K562 (cell line): ENCODE data around the gene LZTR1. TPM values are rescaled to one million over a fixed set of nuclear protein-coding genes. Genes with fewer than 3 reads are reported as not detected.

Source experiments
- ATAC-seq: fragments of 200-7000 bp; cut with Tn5 transposase; 3 replicates; pipeline ENCODE4 v1.9.1; 2020; ENCODE audit warnings: moderate library complexity
- BruUV-seq: library from RNA; stranded (reverse); fragments of 400-500 nt; replicated peaks from 2 replicates; lab custom pipeline; 2021; lab: Mats Ljungman, UMichigan
- CTCF ChIA-PET: fragments of 300-600 bp; formaldehyde crosslinking; extraction: SDS; loops from one replicate; lab custom pipeline; 2021; ENCODE audit warnings: low intra/inter-chr PET ratio; lab: Yijun Ruan, JAX
- POLR2A ChIA-PET: fragments of 300-600, 350-650 bp; sonication (Branson Sonifier 250); formaldehyde crosslinking; extraction: SDS; loops from one replicate; lab custom pipeline; 2021; ENCODE audit warnings: antibody characterized with exemption, inconsistent platforms; lab: Yijun Ruan, JAX
- DNase-seq, 4 experiments: peaks; one replicate each; pipeline versions ENCODE4 v3.0.0 to v3.0.0-alpha.2; 2011 to 2018; ENCODE audit warnings: low spot score in 3 of 4, mixed read lengths in 3 of 4; ENCODE audit errors: extremely low read depth in 1 of 4
- FAIRE-seq: peaks from 2 replicates; lab custom pipeline; 2011; peaks lifted over from hg19 to GRCh38; lab: Jason Lieb, UNC
- H2AFZ ChIP-seq: 2 replicates; pipeline ENCODE4 v1.6.0; 2011; ENCODE audit warnings: low read depth, low read length, control low read depth, inconsistent platforms
- H3K27ac ChIP-seq: fragments of 200-600 bp; 3 replicates; pipeline ENCODE4 v1.8.0; 2011; ENCODE audit warnings: low read depth, mild to moderate bottlenecking, control low read depth, inconsistent platforms, low read length, moderate library complexity, mixed read lengths; ENCODE audit errors: extremely low read depth
- H3K27me3 ChIP-seq, 2 experiments: fragments of 300-600 bp in 1 of 2; 2 replicates in 1 of 2; 3 replicates in 1 of 2; pipeline versions ENCODE4 v1.6.0 to v1.8.0; 2011; ENCODE audit warnings: inconsistent platforms in 2 of 2, low read length in 2 of 2, mild to moderate bottlenecking in 1 of 2, mixed read lengths in 1 of 2, moderate library complexity in 1 of 2; ENCODE audit not compliant: control insufficient read depth in 2 of 2, insufficient read depth in 2 of 2
- H3K36me3 ChIP-seq: fragments of 300-600 bp; 3 replicates; pipeline ENCODE4 v1.8.0; 2011; ENCODE audit warnings: mild to moderate bottlenecking, low read length, inconsistent platforms; ENCODE audit not compliant: control insufficient read depth, insufficient read depth
- H3K4me1 ChIP-seq, 2 experiments: fragments of 200-600 bp in 1 of 2; replicated peaks in 1 of 2; 2 replicates in 1 of 2; 3 replicates in 1 of 2; pipeline versions ENCODE4 v1.5.1 to v1.8.0; 2011; ENCODE audit warnings: inconsistent platforms in 2 of 2, low read length in 2 of 2, mild to moderate bottlenecking in 1 of 2, mixed read lengths in 1 of 2, moderate library complexity in 1 of 2; ENCODE audit not compliant: control insufficient read depth in 2 of 2, insufficient read depth in 2 of 2
- H3K4me2 ChIP-seq: 2 replicates; pipeline ENCODE4 v1.6.1; 2011; ENCODE audit warnings: low read length, control low read depth, inconsistent platforms, mixed read lengths; ENCODE audit not compliant: insufficient read depth
- H3K4me3 ChIP-seq: fragments of 200-600 bp; sonication (generic), shearing (Covaris generic); 2 replicates; pipeline ENCODE4 v1.5.1; 2016; ENCODE audit warnings: control low read depth, inconsistent platforms
- H3K79me2 ChIP-seq: fragments of 200-600 bp; 3 replicates; pipeline ENCODE4 v1.8.0; 2011; ENCODE audit warnings: low read length, inconsistent platforms; ENCODE audit not compliant: control insufficient read depth, insufficient read depth
- H3K9ac ChIP-seq, 2 experiments: 2 replicates each; pipeline versions ENCODE4 v1.6.0 to v1.6.1; 2011; ENCODE audit warnings: low read depth in 2 of 2, low read length in 2 of 2, control low read depth in 1 of 2, inconsistent platforms in 1 of 2, mild to moderate bottlenecking in 1 of 2, mixed read lengths in 1 of 2; ENCODE audit not compliant: insufficient read depth in 1 of 2
- H3K9me1 ChIP-seq: one replicate; pipeline ENCODE4 v1.6.0; 2011; ENCODE audit warnings: inconsistent platforms, mild to moderate bottlenecking, low read length, moderate library complexity; ENCODE audit not compliant: control insufficient read depth, insufficient read depth
- H3K9me3 ChIP-seq: replicated peaks from 2 replicates; pipeline ENCODE4 v1.5.1; 2011; ENCODE audit warnings: low read depth, low read length, inconsistent platforms; ENCODE audit not compliant: control insufficient read depth, insufficient read depth
- H4K20me1 ChIP-seq: replicated peaks from 2 replicates; pipeline ENCODE4 v1.6.1; 2011; ENCODE audit warnings: low read length, inconsistent platforms, mixed read lengths; ENCODE audit not compliant: control insufficient read depth, insufficient read depth
- DNMT1 ChIP-seq: fragments of 450-650 bp; IDR thresholded peaks from 2 replicates; pipeline ENCODE4 v1.6.1; 2016; ENCODE audit warnings: antibody characterized with exemption, mild to moderate bottlenecking
- ESRRA ChIP-seq: fragments of 450-650 bp; IDR thresholded peaks from 2 replicates; pipeline ENCODE4 v1.6.1; 2014; ENCODE audit warnings: low read depth, mild to moderate bottlenecking, moderate library complexity, borderline replicate concordance
- ETV5 ChIP-seq: sonication (generic); formaldehyde crosslinking; IDR thresholded peaks from 2 replicates; pipeline ENCODE4 v1.4.0; 2020; ENCODE audit warnings: low read depth, mild to moderate bottlenecking, missing genetic modification reagents
- HDAC6 ChIP-seq: IDR thresholded peaks from 2 replicates; pipeline ENCODE4 v1.6.1; 2012; ENCODE audit warnings: low read depth, mild to moderate bottlenecking, control low read depth, inconsistent platforms, low read length, moderate library complexity
- MECOM ChIP-seq: fragments of 250-450 bp; sonication (Bioruptor Pico); IDR thresholded peaks from 2 replicates; pipeline ENCODE4 v1.8.0; 2022; ENCODE audit warnings: inconsistent platforms
- NFXL1 ChIP-seq: fragments of 450-650 bp; formaldehyde crosslinking; IDR thresholded peaks from 2 replicates; pipeline ENCODE4 v1.4.0; 2021; ENCODE audit warnings: mild to moderate bottlenecking
- SIN3B ChIP-seq: fragments of 450-650 bp; IDR thresholded peaks from 2 replicates; pipeline ENCODE4 v1.6.1; 2017; ENCODE audit warnings: low read depth, mild to moderate bottlenecking, moderate library complexity
- SREBF1 ChIP-seq: fragments of 150-350 bp; IDR thresholded peaks from 2 replicates; pipeline ENCODE4 v1.6.1; 2014; ENCODE audit warnings: antibody characterized with exemption, low read depth, low read length, borderline replicate concordance
- SRSF9 ChIP-seq: fragments of 200-400 bp; formaldehyde crosslinking; IDR thresholded peaks from 2 replicates; pipeline ENCODE4 v1.6.1; 2017; ENCODE audit warnings: low read depth, low read length, borderline replicate concordance
- ZNF740 ChIP-seq, 3 experiments: fragments of 200-800 bp in 1 of 3; sonication (Bioruptor generic) in 1 of 3; sonication (generic) in 1 of 3; formaldehyde crosslinking in 1 of 3; IDR thresholded peaks; 2 replicates each; pipeline versions ENCODE4 v1.6.1 to v1.8.0; 2016 to 2022; ENCODE audit warnings: mild to moderate bottlenecking in 2 of 3, missing compliant biosample characterization in 2 of 3, missing genetic modification characterization in 2 of 3, missing genetic modification reagents in 1 of 3
- WGBS: fragments of 100-300 bp; shearing (Covaris generic); methylation state at CpG from one replicate; pipeline ENCODE4 v1.1.6; 2016; ENCODE audit warnings: low coverage, mixed read lengths; ENCODE audit not compliant: insufficient coverage; ENCODE audit errors: missing lambda C conversion rate; 5-methylcytosine and 5-hydroxymethylcytosine counted together
- in situ Hi-C: fragments of 300-500 bp; cut with MboI; formaldehyde crosslinking; loops from 4 replicates; pipeline ENCODE4 v1.15.0; 2018; ENCODE audit warnings: inconsistent platforms, mixed read lengths
- intact Hi-C: fragments of 100-400 bp; cut with micrococcal nuclease; formaldehyde crosslinking; loops from 2 replicates; pipeline ENCODE4 v1.14.2; 2022
- polyA plus RNA-seq, 8 experiments: library from polyadenylated mRNA; depleted of rRNA in 4 of 8; stranded (reverse) in 5 of 8; unstranded in 3 of 8; fragments of >200 nt; fragmentation: Nextera tagmentation in 2 of 8; fragmentation: Illumina TruSeq in 1 of 8; extraction: Ambion mirVana in 2 of 8; extraction: Trizol in 1 of 8; gene quantifications; 2 replicates each; pipeline versions ENCODE4 v1.2.1 to v1.2.3, GENCODE V29; 2011 to 2014; ENCODE audit warnings: inconsistent platforms in 1 of 8, missing spikeins in 1 of 8
- total RNA-seq, 7 experiments: library from RNA; depleted of rRNA in 6 of 7; stranded (reverse); fragments of >200 nt in 6 of 7; fragmentation: Illumina TruSeq in 2 of 7; extraction: Trizol in 2 of 7; gene quantifications; 2 replicates each; pipeline versions ENCODE4 v1.2.1 to v1.2.3, GENCODE V29; 2011 to 2021; ENCODE audit warnings: low replicate concordance in 1 of 7
- TF ChIP-seq, protein P1 (sequence below): sonication (generic); formaldehyde crosslinking; IDR thresholded peaks from 2 replicates; pipeline ENCODE4 v1.8.1; 2023; ENCODE audit warnings: missing genetic modification reagents, mild to moderate bottlenecking, borderline replicate concordance
- TF ChIP-seq, protein P2 (sequence below): sonication (generic); formaldehyde crosslinking; IDR thresholded peaks from 2 replicates; pipeline ENCODE4 v1.8.1; 2023; ENCODE audit warnings: mild to moderate bottlenecking, missing genetic modification reagents, moderate library complexity

The LZTR1 gene
- total and polyA plus RNA-seq, 9 of the 15 experiments (the other 6 are each of a cell fraction or from before 2014, with no cell fraction given): 2.2 to 135 (median 63.0) TPM

GRCh38 chr22:20952544-20953341 is 29.4 kb upstream of the LZTR1 start:
- no peak overlapping the region for H3K4me2 ChIP-seq
- peaks cover 71% of the 10 kb centered on the region for H4K20me1 ChIP-seq
- WGBS: 92% methylated on average over 13 of the region's 13 CpGs
- H3K9ac ChIP-seq: peak overlapping the region in 1 of 2 experiments; percentile 10; a peak in 1 of 4 replicates
- in situ Hi-C loops: loop anchor here (25.0 kb wide), 1 partner anchor 185 kb away; no protein-coding TSS in a partner anchor
- DNase-seq (no peak), FAIRE-seq (no peak), ATAC-seq (peak; percentile 2; the same call in 1 of the 3 replicates)
- POLR2A ChIA-PET: interaction anchor here (0.5 to 64.4 kb wide), 12 partner anchors 8 to 149 kb away, joined by 3 to 1556 read pairs (median 15); partner anchors contain the start of genes AIFM3, CRKL and LZTR1
- CTCF ChIA-PET: no interaction called here
- peaks cover 0 to 25% of the 10 kb centered on the region in 2 experiments; a peak in 2 of 5 replicates for H3K4me1 ChIP-seq
- peaks cover 4% of the 10 kb centered on the region for H3K9me1 ChIP-seq
- intact Hi-C loops: no loop called here
- no peaks in the 10 kb centered on the region for H3K27me3 ChIP-seq
- peaks cover 67% of the 10 kb centered on the region for H3K36me3 ChIP-seq
- H3K4me3 ChIP-seq: no peak overlapping the region
- no peak overlapping the region for H2AFZ ChIP-seq
- no peak overlapping the region; the same call in 2 of the 3 replicates for H3K27ac ChIP-seq
- H3K9me3 ChIP-seq: no peaks in the 10 kb centered on the region
- peaks cover 55% of the 10 kb centered on the region for H3K79me2 ChIP-seq
- BruUV-seq: TSS peak; percentile 29
- TF ChIP-seq ESRRA: no peak
- 0 out of 2 replicates have a peak, but pooled peaks have one; percentile 18 for TF ChIP-seq DNMT1
- peak; percentile 32; the same call in 1 of the 2 replicates for TF ChIP-seq ZNF740 (CRISPR knock-in tag; IDR thresholded peaks at IDR 0.05)
- TF ChIP-seq ZNF740 (tag; IDR thresholded peaks at IDR 0.05): no peak
- TF ChIP-seq SIN3B: 0 out of 2 replicates have a peak, but pooled peaks have one; percentile 6
- 0 out of 2 replicates have a peak, but pooled peaks have one; percentile 19 for TF ChIP-seq ETV5 (CRISPR knock-in tag)
- TF ChIP-seq, protein P1, sequence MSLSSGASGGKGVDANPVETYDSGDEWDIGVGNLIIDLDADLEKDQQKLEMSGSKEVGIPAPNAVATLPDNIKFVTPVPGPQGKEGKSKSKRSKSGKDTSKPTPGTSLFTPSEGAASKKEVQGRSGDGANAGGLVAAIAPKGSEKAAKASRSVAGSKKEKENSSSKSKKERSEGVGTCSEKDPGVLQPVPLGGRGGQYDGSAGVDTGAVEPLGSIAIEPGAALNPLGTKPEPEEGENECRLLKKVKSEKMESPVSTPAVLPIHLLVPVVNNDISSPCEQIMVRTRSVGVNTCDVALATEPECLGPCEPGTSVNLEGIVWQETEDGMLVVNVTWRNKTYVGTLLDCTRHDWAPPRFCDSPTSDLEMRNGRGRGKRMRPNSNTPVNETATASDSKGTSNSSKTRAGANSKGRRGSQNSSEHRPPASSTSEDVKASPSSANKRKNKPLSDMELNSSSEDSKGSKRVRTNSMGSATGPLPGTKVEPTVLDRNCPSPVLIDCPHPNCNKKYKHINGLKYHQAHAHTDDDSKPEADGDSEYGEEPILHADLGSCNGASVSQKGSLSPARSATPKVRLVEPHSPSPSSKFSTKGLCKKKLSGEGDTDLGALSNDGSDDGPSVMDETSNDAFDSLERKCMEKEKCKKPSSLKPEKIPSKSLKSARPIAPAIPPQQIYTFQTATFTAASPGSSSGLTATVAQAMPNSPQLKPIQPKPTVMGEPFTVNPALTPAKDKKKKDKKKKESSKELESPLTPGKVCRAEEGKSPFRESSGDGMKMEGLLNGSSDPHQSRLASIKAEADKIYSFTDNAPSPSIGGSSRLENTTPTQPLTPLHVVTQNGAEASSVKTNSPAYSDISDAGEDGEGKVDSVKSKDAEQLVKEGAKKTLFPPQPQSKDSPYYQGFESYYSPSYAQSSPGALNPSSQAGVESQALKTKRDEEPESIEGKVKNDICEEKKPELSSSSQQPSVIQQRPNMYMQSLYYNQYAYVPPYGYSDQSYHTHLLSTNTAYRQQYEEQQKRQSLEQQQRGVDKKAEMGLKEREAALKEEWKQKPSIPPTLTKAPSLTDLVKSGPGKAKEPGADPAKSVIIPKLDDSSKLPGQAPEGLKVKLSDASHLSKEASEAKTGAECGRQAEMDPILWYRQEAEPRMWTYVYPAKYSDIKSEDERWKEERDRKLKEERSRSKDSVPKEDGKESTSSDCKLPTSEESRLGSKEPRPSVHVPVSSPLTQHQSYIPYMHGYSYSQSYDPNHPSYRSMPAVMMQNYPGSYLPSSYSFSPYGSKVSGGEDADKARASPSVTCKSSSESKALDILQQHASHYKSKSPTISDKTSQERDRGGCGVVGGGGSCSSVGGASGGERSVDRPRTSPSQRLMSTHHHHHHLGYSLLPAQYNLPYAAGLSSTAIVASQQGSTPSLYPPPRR (CRISPR knock-in tag): no peak
- TF ChIP-seq SRSF9: no peak
- TF ChIP-seq, protein P2, sequence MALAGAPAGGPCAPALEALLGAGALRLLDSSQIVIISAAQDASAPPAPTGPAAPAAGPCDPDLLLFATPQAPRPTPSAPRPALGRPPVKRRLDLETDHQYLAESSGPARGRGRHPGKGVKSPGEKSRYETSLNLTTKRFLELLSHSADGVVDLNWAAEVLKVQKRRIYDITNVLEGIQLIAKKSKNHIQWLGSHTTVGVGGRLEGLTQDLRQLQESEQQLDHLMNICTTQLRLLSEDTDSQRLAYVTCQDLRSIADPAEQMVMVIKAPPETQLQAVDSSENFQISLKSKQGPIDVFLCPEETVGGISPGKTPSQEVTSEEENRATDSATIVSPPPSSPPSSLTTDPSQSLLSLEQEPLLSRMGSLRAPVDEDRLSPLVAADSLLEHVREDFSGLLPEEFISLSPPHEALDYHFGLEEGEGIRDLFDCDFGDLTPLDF (CRISPR knock-in tag): peak; percentile 72; the same call in 1 of the 2 replicates
- peak; percentile 21; the same call in 1 of the 2 replicates for TF ChIP-seq HDAC6
- TF ChIP-seq NFXL1 (CRISPR knock-in tag): no peak
- 0 out of 2 replicates have a peak, but pooled peaks have one; percentile 28 for TF ChIP-seq SREBF1
- no peak for TF ChIP-seq MECOM (CRISPR knock-in tag)
